ENCODE data around the gene MYL11.

Gene MYL11

DNA sequence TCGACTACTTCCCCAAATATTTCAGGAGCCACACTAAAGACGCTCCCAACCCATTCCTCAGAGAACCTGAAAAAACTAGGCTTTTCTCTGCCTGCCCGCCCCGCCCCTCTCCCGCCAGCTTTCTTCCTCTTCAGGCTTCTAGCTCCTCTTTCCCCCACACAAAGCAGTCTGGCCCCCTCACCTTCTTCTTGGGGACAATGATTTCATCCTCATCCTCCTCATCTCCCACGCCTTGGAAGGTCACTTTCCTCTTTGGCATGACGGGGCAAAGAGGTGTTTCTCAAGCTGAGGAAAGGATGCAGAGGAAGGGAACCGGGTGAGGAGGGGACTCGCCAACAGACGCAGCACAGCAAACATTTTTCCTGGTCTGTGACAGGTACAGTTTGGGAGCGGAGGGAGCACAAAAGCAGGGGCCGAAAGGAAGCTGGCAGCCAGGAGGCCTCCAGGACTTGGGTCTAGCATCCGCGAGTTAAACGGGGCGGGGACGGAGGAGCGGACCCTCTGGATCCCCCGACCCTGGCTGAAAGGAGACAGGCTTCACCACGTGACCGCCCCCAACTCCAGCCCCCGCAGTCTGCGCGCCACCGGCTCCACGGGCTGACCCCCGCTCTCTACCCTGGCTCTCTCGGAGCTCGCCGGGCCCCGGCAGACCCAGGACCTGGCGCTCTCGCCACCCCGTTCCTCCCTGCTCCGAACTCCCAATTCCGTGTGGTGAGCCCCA is 20.0 kb upstream of the MYL11 start:
- no peak for DNase-seq

DNA sequence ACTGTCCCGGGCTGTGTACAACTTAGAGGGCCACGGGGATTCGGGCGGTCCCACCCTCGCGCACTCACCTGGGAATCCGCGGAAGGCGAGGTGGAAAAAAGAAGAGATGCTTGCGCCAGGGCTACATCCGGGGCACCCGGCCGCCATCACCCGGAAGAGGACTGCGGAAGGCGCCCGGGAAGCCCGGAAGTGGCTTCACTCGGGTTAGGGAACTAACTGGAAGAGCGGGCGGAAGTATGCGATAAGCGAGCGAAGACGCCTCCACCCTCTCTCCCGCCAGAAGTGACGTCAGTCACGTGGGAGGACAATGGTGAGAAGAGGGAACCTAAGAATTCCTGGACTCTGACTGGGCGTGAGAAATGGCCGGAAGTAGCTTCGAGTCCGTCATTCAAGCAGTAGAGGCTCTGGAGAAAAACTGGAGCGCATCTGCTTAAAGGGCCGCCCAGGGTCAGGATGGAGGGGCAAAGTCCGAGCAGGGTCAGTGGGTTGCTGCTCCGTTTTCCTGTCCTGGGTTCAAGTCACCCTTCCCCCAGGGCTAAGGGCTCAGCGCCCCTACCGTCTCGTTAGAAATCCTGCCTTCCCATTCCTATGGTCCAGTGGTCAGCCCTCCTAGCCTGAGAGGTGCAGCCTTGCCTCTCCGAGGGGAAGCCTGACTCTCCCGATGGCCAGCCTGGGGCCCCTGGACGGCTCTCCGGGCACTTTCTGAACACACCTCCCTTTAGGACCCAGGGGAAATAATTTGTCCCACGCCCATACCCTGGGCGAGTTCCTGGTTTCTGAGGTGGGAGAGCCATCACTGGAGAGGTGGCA is 19.3 kb upstream of the MYL11 start, which contains the start of gene CD2BP2:
Gene CD2BP2 (minus strand): TSS at position 165 of the 810 bp plus-strand sequence. CDS start 627 bp downstream, outside the sequence.
- DNase-seq = peak; percentile 99

DNA sequence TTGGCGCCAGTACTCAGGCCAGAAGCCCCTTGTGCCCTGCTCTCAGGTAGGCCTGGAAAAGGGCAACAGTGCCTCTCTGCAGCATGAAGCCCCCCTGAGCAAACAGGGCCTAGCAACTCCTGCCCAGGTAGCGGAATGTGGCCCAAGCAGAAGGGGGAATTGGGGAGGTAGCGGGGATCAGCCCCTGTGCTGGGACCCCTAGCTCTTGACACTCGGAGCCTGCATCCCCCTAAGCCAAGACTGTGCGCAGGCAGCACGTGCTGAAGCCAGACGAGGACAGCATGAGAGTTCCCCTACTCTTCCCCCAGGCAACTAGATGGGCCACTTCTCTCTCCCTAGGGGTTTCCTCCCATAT is 18.7 kb upstream of the MYL11 start:
- DNase-seq = no peak

DNA sequence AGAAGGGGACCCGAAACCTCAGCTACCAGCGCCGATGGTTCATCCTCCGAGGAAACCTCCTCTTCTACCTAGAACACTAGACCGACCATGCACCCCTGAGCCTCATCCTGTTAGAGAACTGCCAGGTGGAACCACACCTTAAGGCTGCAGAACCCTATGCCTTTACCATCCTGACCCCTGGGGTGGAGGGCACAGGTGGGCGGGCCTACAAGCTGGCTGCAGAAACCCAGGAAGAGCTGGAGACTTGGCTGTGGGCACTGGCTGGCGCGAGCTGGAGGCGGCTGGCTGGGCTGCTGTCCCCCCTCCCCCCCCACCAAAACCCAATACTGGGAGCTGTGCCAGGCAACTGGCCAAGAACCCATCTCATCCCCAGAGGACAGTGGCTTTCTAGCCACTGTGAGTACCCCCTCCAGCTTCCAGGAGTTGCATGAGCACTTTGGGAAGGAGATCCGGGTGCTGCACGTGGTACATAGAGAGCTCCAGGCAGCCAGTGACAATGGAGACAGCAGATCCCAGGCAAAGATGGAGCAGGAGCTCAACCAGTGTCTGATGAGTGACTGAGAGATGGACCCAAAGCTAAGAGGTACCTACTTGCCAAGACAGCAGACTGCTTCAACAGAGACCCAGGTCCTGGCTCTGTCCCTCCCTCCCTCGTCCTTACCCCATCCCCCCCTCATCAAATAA is 18.1 kb upstream of the MYL11 start:
- DNase-seq = peak; percentile 28

DNA sequence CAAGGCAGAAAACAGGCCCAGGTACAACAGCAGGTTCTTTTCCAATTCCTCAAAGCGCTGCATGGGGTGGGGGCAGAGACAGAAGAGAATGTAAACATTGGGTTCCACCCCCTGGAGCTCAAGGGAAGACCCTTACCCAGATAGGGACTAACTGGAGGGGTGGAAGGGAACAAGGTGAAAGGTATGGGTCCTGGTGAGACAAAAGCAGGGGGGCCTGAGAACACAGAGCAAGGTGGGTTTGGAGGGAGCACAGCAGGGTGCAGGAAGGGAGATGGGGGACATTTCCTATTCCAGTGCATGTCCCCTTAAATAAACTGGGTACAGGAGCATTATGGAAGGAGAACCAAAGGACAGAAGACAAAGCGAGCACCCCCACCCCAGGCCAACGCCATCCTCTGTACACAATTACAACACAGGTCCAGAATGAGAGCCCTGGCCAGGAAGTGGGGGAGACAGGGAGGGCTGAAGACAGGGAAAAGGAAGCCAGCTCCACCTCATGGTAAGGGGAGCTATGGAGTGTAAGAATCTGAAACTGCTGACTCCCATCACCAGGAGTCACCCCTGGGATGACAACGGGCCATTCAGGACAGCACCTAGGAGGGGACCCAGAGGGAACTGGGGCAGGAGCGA is 17.4 kb upstream of the MYL11 start:
- no peak for DNase-seq

DNA sequence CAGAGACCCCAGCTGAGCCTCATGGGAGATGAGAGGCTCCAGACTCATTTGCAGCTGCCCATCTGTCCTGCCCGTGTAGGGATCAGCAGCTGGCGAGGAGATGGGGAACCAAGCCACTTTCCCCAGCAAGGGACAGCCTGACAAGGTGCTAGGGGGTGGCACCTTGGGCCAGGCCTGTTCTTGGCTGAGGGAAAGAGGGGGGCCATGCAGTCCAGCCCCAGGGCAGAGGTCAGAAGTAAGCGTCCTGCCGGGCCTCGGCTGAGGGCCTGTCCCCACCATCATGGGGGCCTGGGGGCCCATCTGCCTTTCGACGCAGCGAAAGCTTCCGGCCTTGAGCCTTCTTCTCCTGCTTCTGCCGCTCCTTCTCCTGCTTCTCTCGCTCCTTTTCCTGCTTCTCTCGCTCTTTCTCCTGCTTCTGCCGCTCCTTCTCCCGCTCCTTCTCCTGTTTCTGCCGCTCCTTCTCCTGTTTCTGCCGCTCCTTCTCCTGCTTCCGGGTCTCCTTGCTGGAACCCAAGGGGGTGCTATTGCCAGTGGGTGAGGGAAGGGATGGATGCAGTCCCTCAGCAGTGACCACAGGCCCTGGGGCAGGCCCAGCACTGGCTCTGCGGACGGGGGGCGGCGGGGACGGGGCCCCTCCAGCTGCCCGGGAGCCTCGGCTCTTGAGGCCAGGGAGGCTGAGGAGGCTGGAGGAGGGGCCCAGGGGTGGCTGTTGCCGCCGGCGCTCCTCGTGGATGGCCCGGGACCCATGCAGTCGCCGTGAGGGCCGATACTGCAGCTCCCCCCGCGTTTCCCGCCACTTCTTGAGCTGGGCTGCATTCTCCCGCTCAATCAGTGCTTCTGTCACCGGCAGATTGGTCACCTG is 16.7 kb upstream of the MYL11 start:
- no peak for DNase-seq

DNA sequence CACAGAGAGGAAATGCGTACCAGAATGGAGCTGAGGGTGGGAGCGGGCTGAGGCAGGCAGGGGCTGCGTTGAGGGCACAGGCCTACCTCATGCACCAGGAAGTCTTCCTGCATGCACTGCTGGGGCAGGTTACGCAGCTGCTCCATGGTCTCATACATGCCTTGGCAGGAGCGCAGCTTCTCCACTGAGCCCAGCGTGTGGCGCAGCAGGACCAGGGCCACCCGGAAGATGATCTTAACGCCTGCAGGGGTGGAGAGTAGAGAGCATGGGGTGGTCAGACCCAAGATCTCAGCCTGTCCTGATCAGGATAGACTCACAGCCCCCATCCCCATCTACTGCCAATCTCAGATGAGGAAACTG is 16.0 kb upstream of the MYL11 start:
- DNase-seq = no peak

DNA sequence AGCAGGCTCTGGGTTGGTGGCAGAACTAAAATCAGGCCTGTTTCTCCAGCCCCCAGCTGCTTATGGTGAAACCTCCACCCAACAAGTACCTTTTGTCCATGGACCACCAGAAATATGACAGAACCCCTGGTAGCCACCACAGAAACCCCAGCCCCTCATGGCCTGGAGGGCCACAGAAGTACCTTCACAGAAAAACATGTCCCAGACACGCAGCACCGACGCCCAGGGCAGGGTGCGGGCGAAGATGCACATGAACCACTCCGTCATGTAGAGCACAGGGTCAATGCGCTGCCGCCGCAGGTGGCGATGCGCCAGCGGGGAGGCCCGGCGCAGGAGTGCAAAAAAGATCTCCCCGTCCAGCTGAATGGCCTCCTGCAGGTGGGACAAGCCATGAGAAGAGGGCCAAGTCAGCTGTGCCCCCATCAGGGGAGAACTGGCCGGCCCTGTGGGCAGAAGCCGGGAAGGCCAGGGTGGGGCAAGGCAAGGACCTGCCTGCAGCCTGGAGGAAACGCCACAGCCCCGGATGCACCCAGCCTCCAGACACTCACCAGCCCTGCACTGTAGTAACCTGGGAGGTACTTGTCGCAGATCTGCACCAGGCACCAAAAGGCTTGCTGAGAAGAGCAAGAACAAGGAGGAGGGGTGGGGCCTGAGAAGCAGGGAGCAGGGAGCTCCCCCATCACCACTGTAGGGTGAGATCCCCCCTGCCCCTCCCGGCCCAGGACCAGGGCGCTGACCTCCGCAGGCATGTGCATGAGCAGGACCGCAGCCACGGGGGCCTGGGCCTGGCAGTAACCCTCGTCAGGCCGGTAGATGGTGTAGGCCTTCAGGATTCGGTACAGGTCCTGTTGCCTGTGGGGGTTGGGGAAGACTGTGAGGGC is 15.4 kb upstream of the MYL11 start:
- no peak for DNase-seq

DNA sequence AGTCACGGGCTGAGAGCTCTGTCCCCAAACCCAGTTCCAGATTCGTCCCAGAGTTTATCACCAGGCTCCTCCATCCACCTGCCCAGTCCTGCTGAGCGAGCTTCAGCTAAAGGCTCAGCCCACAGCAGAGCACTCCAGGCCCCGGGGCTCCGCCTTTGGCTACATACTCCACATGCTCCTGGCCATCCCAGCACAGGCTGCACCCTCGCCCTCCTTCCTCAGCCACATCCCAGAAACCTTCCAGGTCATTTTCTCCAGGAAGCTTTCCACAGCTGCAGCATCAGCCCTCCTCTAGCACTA is 14.8 kb upstream of the MYL11 start:
- no peak for DNase-seq

DNA sequence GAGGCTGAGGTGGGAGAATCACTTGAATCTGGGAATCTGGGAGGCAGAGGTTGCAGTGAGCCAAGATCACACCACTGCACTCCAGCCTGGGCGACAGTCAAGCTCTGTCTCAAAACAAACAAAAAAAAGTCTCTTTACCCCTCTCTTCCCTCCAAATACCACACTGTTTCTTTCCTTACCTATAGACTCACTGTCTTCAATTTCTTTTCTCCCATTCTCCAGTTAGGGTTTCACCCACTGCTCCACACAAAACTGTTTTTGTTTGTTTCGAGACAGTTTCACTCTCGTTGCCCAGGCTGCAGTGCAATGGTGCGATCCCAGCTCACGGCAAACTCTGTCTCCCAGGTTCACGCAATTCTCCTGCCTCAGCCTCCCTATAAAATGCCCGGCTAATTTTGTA is 13.4 kb upstream of the MYL11 start:
- DNase-seq = no peak

DNA sequence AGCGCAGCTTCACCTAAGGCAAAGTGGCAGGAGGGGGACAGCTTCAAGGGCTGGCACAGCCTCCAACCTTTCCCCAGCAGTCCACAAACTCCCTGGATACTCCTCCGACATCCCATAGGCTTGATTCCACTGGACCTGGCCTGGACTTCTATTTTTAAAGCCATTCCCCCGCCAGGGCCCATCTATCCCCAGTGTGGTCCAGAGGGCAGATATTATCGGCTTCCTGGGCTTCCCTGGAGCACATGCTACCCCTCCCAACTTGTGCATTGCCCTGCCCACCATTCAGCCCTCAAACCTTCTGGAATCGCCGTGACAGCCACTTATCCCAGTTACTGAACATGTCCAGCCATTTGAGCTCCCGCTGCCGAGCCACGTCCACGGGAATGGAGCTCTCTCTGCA is 9.4 kb upstream of the MYL11 start:
- no peak for DNase-seq

DNA sequence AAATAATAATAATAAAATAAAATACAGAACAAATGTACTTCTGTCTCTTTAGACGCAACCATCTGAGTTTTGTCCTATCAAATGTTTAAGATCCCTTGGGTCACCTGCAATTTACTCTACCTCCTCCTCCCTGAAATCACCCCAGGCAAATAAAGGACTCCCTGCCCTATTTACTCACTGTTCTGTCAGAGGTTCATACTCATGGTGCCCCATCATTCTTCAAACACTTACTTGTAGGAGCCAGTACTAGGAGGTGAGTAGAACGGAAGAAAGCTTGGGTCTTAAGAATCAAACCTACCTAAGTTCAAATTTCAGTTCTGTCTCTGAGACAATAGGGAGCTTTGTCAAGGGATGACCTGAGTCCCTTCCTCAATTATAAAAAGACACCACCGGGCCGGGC is 8.1 kb upstream of the MYL11 start:
- DNase-seq = no peak

DNA sequence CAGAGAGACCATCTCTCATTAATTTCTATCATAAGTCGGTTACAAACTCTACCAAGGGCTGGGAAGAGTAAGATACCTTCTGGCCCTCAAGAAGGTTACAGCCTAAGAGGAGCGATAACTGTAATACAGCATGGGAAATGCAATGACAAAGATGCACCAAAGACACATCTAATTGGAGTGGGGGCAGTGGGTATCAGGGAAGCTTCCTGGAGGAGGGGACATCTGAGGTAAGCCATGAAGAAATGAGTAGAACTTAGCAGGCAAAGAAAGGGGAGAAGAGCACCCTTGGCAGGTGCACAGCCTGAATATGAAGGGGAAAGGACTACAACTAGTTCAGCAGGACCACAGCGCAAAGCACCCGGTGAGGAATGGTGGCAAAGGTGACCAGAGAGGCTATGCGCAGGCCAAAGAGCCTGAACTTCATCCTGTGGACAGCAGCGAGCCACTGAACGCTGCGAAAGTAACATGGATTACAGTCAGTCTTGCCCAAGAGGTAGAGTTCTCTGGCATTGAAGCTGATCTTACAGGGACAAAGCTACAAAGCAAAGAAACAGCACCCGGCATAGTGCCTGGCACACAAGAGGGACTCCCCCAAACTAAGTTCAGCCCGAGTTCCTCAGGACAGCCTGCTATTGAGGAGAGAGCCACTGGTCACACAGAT is 7.1 kb upstream of the MYL11 start:
- DNase-seq = no peak

DNA sequence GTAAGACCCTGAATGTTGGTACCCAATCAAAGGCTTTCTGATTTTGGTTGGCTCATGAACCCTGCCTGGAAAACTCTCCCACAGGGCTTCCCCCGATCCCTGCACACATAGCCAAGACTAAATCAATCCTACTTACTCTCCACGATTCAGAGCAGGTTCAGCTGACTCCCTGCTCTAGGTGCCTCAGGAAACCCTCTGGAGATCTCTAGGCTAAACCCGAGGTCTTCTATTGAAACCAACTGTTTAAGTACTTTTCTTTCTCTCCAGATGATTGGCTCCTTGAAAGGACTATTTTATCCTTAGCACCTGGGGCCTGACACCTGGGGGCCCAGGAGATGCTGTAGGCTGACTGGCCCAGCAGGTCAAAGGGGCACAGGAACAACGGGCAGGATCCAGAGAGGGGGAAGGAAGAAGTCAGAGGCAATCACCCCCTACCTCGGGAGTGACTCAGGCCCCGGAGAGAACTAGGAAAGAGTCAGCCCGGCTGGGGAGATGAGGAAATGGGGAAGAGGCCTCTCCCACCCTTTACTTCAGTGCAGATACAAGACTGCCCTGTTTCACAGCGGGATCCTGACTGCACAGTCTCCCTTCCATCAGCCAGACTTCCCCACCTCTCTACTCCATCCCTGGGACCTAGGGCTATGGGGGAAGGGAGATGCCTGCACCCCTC is 6.3 kb upstream of the MYL11 start:
- DNase-seq = no peak

DNA sequence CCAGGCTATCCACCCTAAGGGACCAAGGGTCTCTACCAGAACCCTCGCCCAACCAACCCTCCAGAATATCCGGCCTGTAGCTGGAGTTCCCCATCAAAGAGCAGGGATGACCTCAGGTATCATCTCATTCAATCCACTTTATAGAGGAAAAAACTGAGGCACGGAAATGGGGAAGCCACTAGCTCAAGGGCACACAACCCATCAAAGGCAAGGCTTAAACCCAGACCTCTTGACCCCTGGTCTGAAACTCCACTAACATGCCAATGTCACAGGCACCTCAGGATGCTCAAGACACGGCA is 5.9 kb upstream of the MYL11 start:
- DNase-seq = no peak

DNA sequence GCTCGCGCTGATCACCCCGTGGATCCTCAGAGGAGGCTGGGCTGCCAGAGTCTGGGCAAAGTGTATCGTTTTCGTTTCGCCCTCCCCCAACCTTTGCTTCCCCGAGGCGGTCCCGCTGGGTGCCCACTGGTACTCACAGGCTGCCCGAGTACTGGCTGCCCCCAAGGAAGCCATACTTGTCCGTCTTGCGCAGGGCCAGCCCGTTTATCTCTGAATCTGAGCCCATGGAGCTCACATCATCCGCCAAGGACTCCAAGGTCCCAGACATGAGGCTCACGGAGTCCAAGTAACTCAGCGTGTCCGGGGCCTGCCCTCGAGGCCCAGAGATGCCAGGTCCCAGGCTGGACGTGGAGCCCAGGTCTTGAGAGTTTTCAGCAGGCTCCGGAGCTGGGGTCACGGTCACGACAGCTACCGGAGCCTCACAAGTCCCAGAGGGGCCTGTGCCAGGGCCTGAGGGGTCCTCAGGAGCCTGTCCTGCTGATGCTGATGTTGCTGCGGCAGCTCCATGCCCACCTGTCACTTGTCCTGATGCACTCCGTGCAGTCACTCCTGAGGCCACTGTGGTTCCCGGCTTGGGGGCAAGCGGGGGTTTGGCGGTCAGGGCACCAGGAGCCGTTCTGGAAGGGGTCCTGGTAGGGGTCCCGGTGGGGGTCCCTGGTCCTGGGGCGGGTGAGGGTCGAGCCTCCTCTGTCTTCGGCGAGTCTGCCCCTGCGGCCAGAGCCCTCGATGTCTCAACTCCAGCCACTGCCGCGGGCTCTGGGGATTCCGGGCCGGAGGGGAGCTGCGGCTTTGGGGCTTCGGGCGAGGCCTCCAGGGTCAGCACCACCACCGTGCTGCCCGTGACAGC is 5.3 kb upstream of the MYL11 start:
- DNase-seq = no peak

DNA sequence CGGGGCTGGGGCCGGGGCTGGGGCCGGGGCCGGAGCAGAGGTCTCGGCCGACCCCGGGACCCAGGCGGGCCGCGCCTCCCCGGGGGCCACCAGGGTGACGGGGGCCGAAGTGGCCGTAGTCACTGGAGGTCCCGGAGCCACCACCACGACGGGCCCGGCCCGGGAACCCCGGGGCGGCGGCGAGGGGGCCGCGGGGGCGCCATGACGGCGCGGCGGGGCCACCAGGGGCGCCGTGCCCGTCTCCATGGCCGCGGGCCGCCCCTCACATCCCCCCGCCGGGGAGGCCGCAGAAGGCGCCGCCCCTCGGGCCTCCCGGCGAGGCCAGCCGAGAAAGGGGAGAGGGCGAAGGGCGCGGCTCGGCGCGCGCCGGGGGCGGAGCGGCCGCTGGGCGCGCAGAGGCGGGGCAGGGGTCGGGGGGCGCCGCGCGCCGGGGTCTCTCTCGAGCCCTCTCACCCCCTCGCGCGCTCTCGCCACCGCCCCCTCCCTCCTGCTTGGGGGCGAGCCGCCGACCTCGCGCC is 4.6 kb upstream of the MYL11 start:
- DNase-seq = no peak

DNA sequence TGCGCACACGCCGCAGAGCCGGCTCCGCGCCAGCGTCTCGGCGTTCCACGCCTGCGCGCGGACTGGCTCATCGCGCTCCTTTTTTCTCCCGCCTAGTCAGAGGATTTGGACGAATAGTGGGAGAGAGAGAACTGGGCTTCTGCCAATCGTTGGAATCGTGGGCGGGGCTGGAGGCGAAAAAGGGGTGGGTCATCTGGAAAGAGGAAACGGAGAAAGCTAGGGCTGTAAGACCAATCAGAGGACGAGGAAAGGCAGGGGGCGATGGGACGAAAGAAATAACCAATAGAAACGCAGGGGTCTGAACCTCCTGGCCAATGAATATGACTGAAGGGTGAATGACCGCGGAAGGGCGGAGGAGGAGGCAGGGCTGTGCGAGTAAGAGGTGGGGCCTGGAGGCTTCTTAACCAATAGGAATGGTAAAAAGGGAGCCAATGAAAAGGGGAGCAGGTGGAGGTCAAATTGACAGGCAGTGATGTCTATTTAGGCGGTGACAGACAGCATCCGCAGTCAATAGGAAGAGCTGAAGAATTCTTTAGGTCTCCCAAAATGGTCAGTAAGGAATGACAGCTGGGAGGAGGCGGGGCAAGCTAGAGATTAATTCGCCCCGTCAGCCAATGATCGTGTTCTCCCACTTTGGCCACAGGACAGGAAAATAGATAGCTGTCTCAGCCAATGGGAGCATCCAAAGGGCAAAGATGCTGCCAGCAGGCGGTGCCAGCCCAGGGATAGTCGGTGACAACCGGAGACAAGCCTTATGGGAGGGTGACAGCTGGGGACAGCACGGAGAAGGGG is 4.0 kb upstream of the MYL11 start, which contains the start of gene TBC1D10B:
Gene TBC1D10B (minus strand): TSS at position 39 of the 792 bp plus-strand sequence. CDS start 311 bp downstream, outside the sequence.
- peak; percentile 100 for DNase-seq
